ENCODE measurements around the gene DUS1L.

- no peak for TF ChIP-seq CTCF (IDR thresholded peaks at IDR 0.05)
- no peak for TF ChIP-seq POLR2A (IDR thresholded peaks at IDR 0.05)
Observed at GRCh38 chr17:82060614-82061013, 5.0 kb downstream of the DUS1L start.
